Measurements from ENCODE around the gene TMCO2.

The TMCO2 gene

GRCh38 chr1:40257688-40258444 is 10.1 kb downstream of the TMCO2 start, which contains the start of gene ZMPSTE24:
Gene ZMPSTE24 (plus strand): TSS chr1:40258236. CDS start chr1:40258272, 36 bp downstream.
- peak; percentile 99 for DNase-seq (ENCODE audit: low spot score)

DNA sequence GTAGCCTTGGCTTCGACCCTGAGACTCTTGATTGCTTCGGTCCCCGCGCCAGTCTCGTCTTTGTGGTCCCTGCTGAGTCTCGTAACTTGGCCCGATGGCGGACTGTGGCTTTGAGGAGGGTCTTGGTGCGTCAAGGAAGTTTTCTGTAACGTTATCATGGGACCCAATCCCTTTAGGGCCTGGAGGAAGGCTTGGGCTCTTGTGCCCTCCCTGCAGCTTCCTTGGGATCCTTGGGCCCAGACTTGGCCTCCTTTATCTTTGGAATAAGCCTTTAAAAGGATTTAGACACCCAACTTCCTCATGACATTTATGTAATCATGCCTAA is 10.7 kb downstream of the TMCO2 start:
- DNase-seq (ENCODE audit: low spot score) = peak; percentile 16

GRCh38 chr1:40264354-40264781 is 16.6 kb downstream of the TMCO2 start:
- no peak for DNase-seq (ENCODE audit: low spot score)

DNA sequence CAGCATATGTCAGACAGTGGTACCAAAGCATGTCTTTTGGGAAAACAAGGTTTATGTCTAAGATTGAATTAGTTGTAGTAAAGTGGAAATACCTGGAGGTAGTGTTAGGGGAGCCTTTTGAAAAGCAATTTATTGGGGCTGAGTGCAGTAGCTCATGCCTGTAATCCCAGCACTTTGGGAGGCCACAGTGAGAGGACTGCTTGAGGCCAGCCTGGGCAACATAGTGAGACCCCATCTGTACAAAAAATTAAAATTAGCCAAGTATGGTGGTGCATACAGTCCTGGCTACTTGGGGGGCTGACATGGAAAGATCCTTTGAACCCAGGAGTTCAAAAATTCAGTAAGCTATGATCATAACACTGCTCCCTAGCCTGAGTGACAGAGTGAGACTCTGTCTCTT is 17.6 kb downstream of the TMCO2 start:
- DNase-seq (ENCODE audit: low spot score) = no peak

DNA sequence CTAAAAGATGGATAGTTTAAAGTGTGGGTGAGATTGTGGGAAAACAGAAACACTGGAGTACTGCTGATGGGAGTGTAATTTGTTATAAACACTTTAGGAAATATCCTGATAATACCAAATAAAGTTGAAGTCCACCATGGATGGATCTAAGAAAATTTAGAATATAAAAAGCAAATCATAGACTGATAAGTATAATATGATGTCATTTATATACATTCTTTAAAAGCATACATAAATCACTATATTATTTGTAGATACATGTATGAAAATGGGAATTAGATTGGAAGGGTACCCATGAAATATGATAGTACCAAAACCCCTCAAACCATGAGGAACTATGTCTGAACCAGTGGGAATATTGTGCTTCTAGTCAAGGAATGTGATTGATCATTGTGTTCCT is 18.2 kb downstream of the TMCO2 start:
- no peak for DNase-seq (ENCODE audit: low spot score)

- no peak for DNase-seq (ENCODE audit: low spot score)
Measured at GRCh38 chr1:40266786-40267535, 19.2 kb downstream of the TMCO2 start.

DNA sequence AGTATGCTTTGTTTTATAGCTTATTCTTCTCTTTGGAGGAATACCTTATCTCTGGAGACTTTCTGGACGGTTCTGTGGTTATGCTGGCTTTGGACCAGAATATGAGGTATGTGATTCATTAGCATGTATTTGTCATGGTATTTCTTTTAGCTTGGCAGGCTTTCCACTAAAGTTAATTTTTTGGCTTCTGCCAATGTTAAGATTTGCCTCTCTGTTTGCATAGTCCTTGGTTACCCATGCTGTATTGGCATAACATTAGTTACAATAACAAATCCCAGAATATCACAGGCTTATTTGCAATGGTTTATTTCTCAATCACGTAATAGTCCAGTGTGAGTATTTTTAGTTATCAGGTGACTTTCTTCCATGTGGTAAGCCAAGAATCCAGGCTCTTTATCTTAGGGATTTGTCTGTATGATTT is 20.0 kb downstream of the TMCO2 start:
- peak; percentile 91 for DNase-seq (ENCODE audit: low spot score)

- DNase-seq (ENCODE audit: low spot score) = no peak
Measured at GRCh38 chr1:40268211-40268610, 20.5 kb downstream of the TMCO2 start.

DNA sequence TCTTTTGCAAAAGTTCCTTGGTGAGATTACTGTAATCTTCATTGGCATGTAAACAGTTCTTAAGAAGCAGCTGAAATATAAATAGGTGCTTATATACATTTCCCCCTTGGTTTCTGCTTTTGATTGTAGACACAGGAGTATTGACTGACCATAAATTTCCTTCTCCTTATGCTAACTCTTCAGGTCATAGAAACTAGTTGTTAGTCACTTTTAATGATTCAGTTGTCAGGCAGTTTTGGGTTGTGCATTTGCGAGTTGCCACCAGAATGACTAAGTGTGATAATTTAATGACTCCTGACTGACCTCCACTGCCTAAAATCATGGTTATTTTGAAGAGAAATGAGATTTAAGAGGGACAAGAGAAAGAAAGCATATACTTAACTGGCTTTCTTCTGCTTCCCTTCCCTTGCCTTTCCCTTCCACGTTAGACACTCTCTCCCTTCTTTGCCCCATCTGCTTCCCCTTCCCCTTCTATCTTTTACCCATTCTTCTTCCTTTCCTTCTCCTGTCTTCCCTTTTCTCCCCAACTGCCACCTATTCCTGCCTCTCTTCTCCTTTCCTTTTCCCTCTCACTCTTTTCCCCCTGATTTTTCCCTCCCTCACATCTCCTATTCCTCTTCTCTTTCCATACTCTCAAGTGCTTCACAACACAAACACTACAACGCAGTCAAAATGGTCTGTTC is 22.6 kb downstream of the TMCO2 start:
- DNase-seq (ENCODE audit: low spot score) = peak; percentile 80

GRCh38 chr1:40272653-40273213 is 25.0 kb downstream of the TMCO2 start:
- no peak for DNase-seq (ENCODE audit: low spot score)

GRCh38 chr1:40273547-40274166 is 25.9 kb downstream of the TMCO2 start:
- peak; percentile 39 for DNase-seq (ENCODE audit: low spot score)

DNA sequence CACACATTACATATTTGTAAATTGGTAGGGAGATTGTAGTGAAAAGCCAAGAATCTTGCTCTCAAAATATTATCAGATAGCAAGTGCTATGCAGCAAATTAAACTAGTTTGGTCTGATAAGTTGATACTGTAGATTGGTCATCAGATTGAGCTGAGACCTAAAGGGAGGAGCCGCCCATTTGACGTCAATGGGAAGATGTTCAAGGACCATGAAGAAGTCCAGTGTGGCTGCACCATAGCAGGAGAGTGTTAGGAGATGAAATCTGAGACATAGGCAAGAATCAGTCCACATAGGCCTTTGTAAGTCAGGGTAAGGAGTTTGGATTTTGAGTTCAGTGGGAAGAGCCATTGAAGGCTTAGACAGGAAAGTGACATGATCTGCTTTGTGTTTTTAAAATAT is 26.6 kb downstream of the TMCO2 start:
- DNase-seq (ENCODE audit: low spot score) = no peak

DNA sequence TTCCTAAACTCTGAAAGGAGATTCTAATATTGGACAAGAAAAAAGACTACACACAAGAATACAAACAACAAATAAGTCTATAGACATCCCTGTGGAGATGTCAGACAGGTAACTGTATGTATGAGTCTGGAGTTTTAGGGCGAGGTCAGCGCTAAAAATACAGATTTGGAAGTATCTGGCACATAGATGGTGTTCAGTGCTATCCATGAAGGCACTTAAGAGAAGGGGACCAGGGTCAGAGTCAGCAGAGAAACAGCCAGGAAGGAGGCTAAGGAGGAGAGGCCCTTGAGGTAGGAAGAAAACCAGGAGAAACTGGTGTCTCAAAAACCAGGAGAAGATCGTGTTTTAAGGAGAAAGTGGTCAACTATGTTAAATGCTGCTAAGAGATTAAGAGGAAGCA is 28.4 kb downstream of the TMCO2 start:
- no peak for DNase-seq (ENCODE audit: low spot score)

GRCh38 chr1:40281853-40282252 is 34.1 kb downstream of the TMCO2 start:
- no peak for DNase-seq (ENCODE audit: low spot score)

DNA sequence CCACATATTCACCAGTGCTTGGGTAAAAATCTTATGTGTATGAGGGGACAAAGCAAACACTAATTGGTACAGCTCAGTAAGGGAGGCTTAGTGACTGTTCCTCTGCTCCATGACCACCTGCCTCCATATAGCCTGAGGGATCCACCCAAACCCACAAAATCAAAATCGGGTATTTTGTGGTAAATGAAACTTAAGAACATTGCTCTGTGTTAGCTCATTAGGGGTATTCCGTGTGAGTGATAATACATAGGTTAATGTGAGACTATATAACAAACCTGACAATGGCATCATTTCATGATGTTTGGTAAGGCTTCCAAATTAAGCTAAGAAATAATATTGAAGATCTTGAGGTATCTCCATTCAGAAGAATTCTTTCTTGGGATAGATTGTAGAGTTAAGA is 43.6 kb downstream of the TMCO2 start:
- DNase-seq (ENCODE audit: low spot score) = no peak

DNA sequence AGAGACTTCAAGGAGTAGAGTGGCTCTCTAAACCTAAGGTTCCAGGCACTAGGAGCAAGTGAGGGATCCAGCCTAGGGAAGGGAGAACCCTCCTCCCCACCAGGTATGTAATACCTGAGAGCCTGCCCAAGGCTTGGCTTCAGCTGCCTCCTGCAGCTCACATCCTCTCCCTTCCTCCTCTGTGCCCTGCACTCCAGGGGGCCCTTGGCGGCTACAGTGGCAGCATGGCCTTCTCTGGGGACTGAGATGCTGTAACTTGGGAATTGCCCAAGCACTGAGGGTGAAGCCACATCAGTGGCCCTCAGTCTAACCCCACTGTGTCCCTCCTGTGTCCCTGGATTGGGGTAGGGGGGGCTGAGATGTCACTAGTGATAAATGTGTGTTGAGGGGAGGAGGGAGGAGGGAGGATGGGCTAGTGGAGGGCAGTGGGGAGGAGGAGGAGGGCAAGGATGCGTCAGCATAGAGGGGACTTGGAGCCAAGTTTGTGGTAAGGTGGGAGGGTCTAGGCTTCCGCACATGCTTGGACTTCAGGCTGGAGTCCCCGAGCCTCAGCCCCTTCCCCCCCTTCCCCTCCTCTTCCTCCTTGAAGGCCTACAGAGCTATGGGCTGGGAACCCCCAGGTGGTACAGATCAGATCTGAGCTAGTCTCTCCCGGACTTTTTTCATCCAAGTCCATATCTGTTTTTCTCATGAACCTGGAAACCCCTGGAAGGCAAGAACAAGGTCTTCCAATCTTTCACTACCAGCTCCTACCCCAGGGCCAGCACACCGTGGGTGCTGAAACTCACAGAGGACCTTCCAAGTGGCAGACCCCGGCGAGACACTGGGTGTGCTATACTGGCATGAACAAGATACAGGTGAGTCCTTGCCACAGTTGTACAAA is 51.9 kb downstream of the TMCO2 start:
- no peak for DNase-seq (ENCODE audit: low spot score)

GRCh38 chr1:40300249-40300567 is 52.5 kb downstream of the TMCO2 start:
- DNase-seq (ENCODE audit: low spot score) = no peak

DNA sequence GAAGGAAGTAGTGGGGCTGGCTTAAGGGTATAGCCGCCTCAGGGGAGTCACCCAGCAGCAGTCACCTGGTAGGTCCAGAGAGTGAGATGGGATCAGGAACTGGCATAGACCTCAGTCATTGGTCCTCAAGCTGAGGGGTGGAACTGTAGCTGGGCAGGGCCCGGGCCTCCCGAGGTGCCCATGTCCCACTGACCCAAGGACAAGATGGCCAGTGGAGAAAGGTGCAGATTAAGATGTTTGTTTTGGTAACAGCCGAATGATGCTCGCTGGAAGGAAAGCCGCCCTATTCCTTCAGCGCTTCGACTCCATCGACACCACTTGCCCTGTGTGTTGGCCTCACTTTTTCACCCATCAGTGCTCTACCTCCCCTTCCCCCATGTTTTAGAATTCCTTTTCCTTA is 52.9 kb downstream of the TMCO2 start:
- DNase-seq (ENCODE audit: low spot score) = no peak

DNA sequence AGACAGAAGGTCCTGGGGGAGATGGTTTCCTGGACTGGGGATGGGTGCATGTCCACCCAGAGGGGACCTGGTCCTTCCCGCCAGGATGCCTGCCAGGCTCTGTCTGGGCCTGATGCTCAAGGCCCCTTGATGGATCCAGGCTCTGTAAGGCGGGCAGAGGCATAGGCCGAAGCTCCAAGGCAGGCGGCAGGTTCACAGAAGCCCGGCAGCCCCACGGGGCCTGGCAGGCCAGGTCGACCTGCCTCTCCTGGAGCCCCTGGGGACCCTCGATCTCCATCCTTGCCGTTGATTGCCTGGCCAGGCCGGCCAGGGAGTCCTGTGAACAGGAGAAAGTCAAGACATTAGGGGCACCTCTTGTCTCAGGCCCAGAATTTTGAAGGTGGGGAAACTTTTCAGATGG is 53.3 kb downstream of the TMCO2 start:
- no peak for DNase-seq (ENCODE audit: low spot score)

Measured in kidney tubule cell (primary cell).